ENCODE data around the gene TMEM53.

Gene TMEM53

GRCh38 chr1:44624268-44624901, 49.9 kb downstream of the TMEM53 start:
- no peak for DNase-seq

GRCh38 chr1:44621841-44622286, 52.4 kb downstream of the TMEM53 start:
- no peak for DNase-seq

- no peak for DNase-seq
Observed at GRCh38 chr1:44620072-44620471, 54.2 kb downstream of the TMEM53 start.

- no peak for DNase-seq
Observed at GRCh38 chr1:44619261-44619900, 54.9 kb downstream of the TMEM53 start.

GRCh38 chr1:44617703-44618029, 56.6 kb downstream of the TMEM53 start:
- DNase-seq: no peak

GRCh38 chr1:44616991-44617702, 57.1 kb downstream of the TMEM53 start:
- DNase-seq: no peak

- no peak for DNase-seq
Observed at GRCh38 chr1:44616284-44616990, 57.8 kb downstream of the TMEM53 start.

- no peak for DNase-seq
Observed at GRCh38 chr1:44613941-44614340, 60.3 kb downstream of the TMEM53 start.

GRCh38 chr1:44611866-44612265, 62.4 kb downstream of the TMEM53 start:
- no peak for DNase-seq

GRCh38 chr1:44611419-44611818, 62.9 kb downstream of the TMEM53 start:
- DNase-seq: no peak

GRCh38 chr1:44610527-44611148, 63.6 kb downstream of the TMEM53 start:
- no peak for DNase-seq

GRCh38 chr1:44609768-44610526, 64.3 kb downstream of the TMEM53 start:
- DNase-seq: no peak

GRCh38 chr1:44609412-44609767, 64.9 kb downstream of the TMEM53 start:
- peak; percentile 20 for DNase-seq

GRCh38 chr1:44608141-44608540, 66.1 kb downstream of the TMEM53 start:
- no peak for DNase-seq

- no peak for DNase-seq
Observed at GRCh38 chr1:44606701-44607281, 67.5 kb downstream of the TMEM53 start.

- no peak for DNase-seq
Observed at GRCh38 chr1:44605914-44606615, 68.2 kb downstream of the TMEM53 start.

GRCh38 chr1:44604157-44604955, 69.9 kb downstream of the TMEM53 start:
- DNase-seq: no peak

GRCh38 chr1:44603718-44604117, 70.6 kb downstream of the TMEM53 start:
- no peak for DNase-seq

All from CD4-positive, alpha-beta T cell treated with Interleukin-21 for 1 hour (primary cell).